Panc1 (cell line): Measurements from ENCODE around the gene TM4SF20. TPM values are rescaled to one million over a fixed set of nuclear protein-coding genes. Genes with fewer than 3 reads are reported as not detected.

Experiments
- ATAC-seq: fragments of 200-7000 bp; cut with Tn5 transposase; 2 replicates; pipeline ENCODE4 v1.9.1; 2020; ENCODE audit warnings: mild to moderate bottlenecking, moderate library complexity
- BruUV-seq: library from RNA; stranded (reverse); fragments of 400-500 nt; replicated peaks from 2 replicates; lab custom pipeline; 2021; lab: Mats Ljungman, UMichigan
- CTCF ChIA-PET: fragments of 300-600 bp; sonication (Branson Sonifier 250); formaldehyde crosslinking; loops from one replicate; lab custom pipeline; 2022; ENCODE audit warnings: antibody characterized with exemption; lab: Charles Lee
- POLR2A ChIA-PET: fragments of 300-600 bp; sonication (Branson Sonifier 250); formaldehyde crosslinking; loops from one replicate; lab custom pipeline; 2022; ENCODE audit warnings: antibody characterized with exemption; lab: Charles Lee
- DNase-seq: peaks from one replicate; pipeline ENCODE4 v3.0.0-alpha.2; 2010; ENCODE audit warnings: low read depth, low spot score
- H3K27ac ChIP-seq: 2 replicates; pipeline ENCODE4 v1.5.1; 2011; ENCODE audit warnings: mild to moderate bottlenecking, low read length, inconsistent platforms
- H3K27me3 ChIP-seq: fragments of 200-500 bp; sonication (Bioruptor generic); 2 replicates; pipeline ENCODE4 v1.6.0; 2014; ENCODE audit warnings: low read length, inconsistent platforms; ENCODE audit not compliant: control insufficient read depth, insufficient read depth
- H3K36me3 ChIP-seq: fragments of 200-500 bp; sonication (Bioruptor generic); 2 replicates; pipeline ENCODE4 v1.5.1; 2014; ENCODE audit warnings: inconsistent platforms, mild to moderate bottlenecking, low read length, moderate library complexity; ENCODE audit not compliant: control insufficient read depth, insufficient read depth
- H3K4me1 ChIP-seq: 2 replicates; pipeline ENCODE4 v1.5.1; 2011; ENCODE audit warnings: inconsistent platforms, mild to moderate bottlenecking, low read length, moderate library complexity; ENCODE audit not compliant: control insufficient read depth, insufficient read depth
- H3K4me3 ChIP-seq, 2 experiments: 2 replicates each; pipeline ENCODE4 v1.5.1; 2011 to 2012; ENCODE audit warnings: low read depth in 2 of 2, low read length in 2 of 2, mild to moderate bottlenecking in 2 of 2, inconsistent platforms in 1 of 2, moderate library complexity in 1 of 2
- H3K9me3 ChIP-seq: fragments of 200-500 bp; sonication (Bioruptor generic); 2 replicates; pipeline ENCODE4 v1.5.1; 2014; ENCODE audit warnings: low read depth, mild to moderate bottlenecking, inconsistent platforms, low read length, moderate library complexity; ENCODE audit not compliant: control insufficient read depth, insufficient read depth
- CTCF ChIP-seq: fragments of 450-650 bp; IDR thresholded peaks from 2 replicates; pipeline ENCODE4 v1.5.1; 2017; ENCODE audit warnings: mild to moderate bottlenecking
- POLR2AphosphoS5 ChIP-seq: IDR thresholded peaks from 2 replicates; pipeline ENCODE4 v1.6.1; 2012; ENCODE audit warnings: mild to moderate bottlenecking, low read depth, low read length, moderate library complexity
- SIN3A ChIP-seq: IDR thresholded peaks from 2 replicates; pipeline ENCODE4 v1.6.1; 2012; ENCODE audit warnings: low read depth, mild to moderate bottlenecking, low read length, moderate library complexity, borderline replicate concordance; ENCODE audit not compliant: insufficient read depth
- TCF7L2 ChIP-seq: IDR thresholded peaks from 2 replicates; pipeline ENCODE4 v1.6.1; 2011; ENCODE audit warnings: mild to moderate bottlenecking, low read depth, low read length, inconsistent platforms
- in situ Hi-C: cut with HindIII; loops from 2 replicates; pipeline ENCODE4 v1.10.0; 2016; ENCODE audit warnings: low sequenced_read_pairs, low pct_unique_long_range_greater_than_20kb
- intact Hi-C: fragments of 100-400 bp; cut with micrococcal nuclease; formaldehyde crosslinking; loops from one replicate; pipeline ENCODE4 v1.10.0; 2022; ENCODE audit not compliant: unreplicated experiment
- total RNA-seq: library from RNA; stranded (reverse); gene quantifications from one replicate; pipeline ENCODE4 v1.2.1, GENCODE V29; 2021; ENCODE audit not compliant: unreplicated experiment
- TF ChIP-seq, protein P1 (sequence below), 2 experiments: IDR thresholded peaks; 2 replicates each; pipeline ENCODE4 v1.6.1; 2011 to 2012; ENCODE audit warnings: low read depth in 2 of 2, control low read depth in 1 of 2, low read length in 1 of 2, mild to moderate bottlenecking in 1 of 2, moderate library complexity in 1 of 2; ENCODE audit not compliant: insufficient read depth in 1 of 2

Gene TM4SF20
- total RNA-seq, 1 experiment from 2014 or later: not detected

DNA sequence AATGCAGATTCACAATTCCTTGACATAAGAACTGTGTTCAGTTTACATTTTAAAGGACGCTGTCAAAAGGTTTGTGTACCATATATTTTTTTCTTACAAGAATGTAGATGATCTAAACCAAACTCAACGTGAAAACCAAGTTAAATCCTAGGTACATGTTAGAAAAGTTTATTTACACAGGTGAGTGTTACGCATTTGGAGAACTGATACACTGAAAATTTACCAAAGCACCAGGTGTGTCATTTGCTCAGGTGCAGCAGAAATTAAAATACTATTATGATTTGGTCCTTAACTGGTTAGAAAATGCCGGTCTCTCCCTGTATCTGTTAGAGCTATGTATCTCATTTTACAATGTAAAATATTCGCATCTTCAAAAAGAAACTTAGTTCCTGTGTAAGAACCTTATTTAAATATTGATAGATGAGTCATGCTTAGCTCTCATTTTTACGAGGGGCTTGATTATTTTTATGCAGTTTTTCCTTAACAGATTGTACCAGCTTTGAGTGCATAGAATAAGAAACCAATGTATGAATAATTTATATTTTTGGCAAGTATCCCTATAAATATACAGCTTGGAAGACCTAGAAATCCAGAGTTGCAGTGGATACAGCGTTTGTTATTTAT is 29.0 kb downstream of the TM4SF20 start:
- Histone ChIP-seq H3K4me1 (no peaks in the 10 kb centered on the region), H3K27me3 (no peaks in the 10 kb centered on the region), H3K36me3 (no peaks in the 10 kb centered on the region; the same call in 1 of the 2 replicates), H3K9me3 (no peaks in the 10 kb centered on the region), H3K27ac (no peak overlapping the region), H3K4me3 (no peak overlapping the region)
- intact Hi-C loops: no loop called here
- ChIA-PET POLR2A (no interaction called here), CTCF (interaction anchor here (0.7 kb wide), 1 partner anchor 1721 kb away, joined by 3 read pairs; no protein-coding TSS in a partner anchor)
- no TSS peak for BruUV-seq
- in situ Hi-C loops: no loop called here
- DNase-seq (no peak), ATAC-seq (no peak)
- TF ChIP-seq, protein P1, sequence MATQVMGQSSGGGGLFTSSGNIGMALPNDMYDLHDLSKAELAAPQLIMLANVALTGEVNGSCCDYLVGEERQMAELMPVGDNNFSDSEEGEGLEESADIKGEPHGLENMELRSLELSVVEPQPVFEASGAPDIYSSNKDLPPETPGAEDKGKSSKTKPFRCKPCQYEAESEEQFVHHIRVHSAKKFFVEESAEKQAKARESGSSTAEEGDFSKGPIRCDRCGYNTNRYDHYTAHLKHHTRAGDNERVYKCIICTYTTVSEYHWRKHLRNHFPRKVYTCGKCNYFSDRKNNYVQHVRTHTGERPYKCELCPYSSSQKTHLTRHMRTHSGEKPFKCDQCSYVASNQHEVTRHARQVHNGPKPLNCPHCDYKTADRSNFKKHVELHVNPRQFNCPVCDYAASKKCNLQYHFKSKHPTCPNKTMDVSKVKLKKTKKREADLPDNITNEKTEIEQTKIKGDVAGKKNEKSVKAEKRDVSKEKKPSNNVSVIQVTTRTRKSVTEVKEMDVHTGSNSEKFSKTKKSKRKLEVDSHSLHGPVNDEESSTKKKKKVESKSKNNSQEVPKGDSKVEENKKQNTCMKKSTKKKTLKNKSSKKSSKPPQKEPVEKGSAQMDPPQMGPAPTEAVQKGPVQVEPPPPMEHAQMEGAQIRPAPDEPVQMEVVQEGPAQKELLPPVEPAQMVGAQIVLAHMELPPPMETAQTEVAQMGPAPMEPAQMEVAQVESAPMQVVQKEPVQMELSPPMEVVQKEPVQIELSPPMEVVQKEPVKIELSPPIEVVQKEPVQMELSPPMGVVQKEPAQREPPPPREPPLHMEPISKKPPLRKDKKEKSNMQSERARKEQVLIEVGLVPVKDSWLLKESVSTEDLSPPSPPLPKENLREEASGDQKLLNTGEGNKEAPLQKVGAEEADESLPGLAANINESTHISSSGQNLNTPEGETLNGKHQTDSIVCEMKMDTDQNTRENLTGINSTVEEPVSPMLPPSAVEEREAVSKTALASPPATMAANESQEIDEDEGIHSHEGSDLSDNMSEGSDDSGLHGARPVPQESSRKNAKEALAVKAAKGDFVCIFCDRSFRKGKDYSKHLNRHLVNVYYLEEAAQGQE (IDR thresholded peaks at IDR 0.05; ENCODE audit: insufficient read depth in 1 of 2, low read depth in 2 of 2, low read length in 1 of 2): no peak

GRCh38 chr2:227348324-227348723 is 30.8 kb downstream of the TM4SF20 start:
- DNase-seq (no peak), ATAC-seq (no peak)
- in situ Hi-C loops (no loop called here), intact Hi-C loops (no loop called here)
- Histone ChIP-seq H3K9me3 (no peaks in the 10 kb centered on the region), H3K27ac (no peak overlapping the region), H3K4me1 (no peaks in the 10 kb centered on the region), H3K36me3 (no peaks in the 10 kb centered on the region; the same call in 1 of the 2 replicates), H3K4me3 (no peak overlapping the region), H3K27me3 (no peaks in the 10 kb centered on the region)
- CTCF ChIA-PET: no interaction called here
- TF ChIP-seq TCF7L2 (no peak), POLR2AphosphoS5 (no peak), SIN3A (no peak), CTCF (no peak)
- TF ChIP-seq, protein P1 (IDR thresholded peaks at IDR 0.05; ENCODE audit: insufficient read depth in 1 of 2, low read depth in 2 of 2, low read length in 1 of 2): no peak
- POLR2A ChIA-PET: no interaction called here
- no TSS peak for BruUV-seq
